HG02981 (cell line): Measurements from ENCODE around the gene ELMO3.

Experiments used
- ATAC-seq: cut with Tn5 transposase; IDR thresholded peaks from one replicate; pipeline ENCODE4 v1.9.1; 2021; ENCODE audit warnings: mild to moderate bottlenecking, moderate library complexity; ENCODE audit not compliant: unreplicated experiment

Gene ELMO3

DNA sequence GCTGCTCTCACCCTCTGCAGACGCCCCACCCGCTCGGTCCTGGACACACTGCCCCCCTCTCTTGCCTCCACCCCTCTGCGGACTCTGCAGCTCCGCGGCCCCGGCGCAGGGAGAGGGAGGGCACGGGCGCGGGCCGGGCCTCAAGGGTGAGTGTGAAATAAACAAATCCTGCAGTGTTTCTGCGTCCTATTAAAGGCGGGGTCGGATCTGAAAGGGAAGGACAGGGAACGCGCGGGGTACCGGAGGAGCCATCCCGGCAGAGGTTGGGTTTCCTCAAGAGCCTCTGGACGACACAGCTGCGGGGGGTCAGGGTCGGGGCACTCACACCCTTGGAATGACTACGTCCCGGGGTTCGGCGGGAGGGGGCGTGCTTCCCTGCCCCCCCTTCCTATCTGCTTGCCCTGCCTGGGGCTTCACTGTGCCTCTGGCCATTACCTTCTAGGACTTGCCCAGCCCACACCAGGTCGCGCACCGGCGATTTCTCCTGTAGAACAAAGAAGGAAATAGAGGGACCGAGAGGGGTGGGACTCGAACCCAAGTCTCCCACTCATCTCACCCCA is 34.9 kb upstream of the ELMO3 start:
- no peak for ATAC-seq

DNA sequence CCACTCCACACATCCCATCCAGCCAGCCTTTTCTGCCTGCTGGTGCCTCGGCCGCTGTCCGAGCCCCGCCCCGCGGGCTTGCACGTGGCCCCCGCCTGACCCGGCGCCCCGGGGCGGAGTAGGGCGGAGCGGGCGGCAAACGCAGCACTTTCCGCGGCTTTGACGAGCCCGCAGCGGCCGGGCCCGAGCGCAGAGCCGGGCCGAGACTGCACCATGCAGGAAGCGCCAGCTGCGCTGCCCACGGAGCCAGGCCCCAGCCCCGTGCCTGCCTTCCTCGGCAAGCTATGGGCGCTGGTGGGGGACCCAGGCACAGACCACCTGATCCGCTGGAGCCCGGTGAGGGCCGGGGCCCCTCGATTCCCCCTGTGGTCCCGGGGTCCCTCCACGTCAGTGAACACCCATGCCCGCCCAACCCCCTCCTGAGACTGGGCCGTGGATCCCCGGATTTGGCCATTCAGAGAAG is 34.3 kb upstream of the ELMO3 start, which contains the start of gene HSF4:
TSS of gene HSF4 (plus strand) at position 147 of the 463 bp plus-strand sequence. CDS start at position 214, 67 bp downstream.
- ATAC-seq: no peak

DNA sequence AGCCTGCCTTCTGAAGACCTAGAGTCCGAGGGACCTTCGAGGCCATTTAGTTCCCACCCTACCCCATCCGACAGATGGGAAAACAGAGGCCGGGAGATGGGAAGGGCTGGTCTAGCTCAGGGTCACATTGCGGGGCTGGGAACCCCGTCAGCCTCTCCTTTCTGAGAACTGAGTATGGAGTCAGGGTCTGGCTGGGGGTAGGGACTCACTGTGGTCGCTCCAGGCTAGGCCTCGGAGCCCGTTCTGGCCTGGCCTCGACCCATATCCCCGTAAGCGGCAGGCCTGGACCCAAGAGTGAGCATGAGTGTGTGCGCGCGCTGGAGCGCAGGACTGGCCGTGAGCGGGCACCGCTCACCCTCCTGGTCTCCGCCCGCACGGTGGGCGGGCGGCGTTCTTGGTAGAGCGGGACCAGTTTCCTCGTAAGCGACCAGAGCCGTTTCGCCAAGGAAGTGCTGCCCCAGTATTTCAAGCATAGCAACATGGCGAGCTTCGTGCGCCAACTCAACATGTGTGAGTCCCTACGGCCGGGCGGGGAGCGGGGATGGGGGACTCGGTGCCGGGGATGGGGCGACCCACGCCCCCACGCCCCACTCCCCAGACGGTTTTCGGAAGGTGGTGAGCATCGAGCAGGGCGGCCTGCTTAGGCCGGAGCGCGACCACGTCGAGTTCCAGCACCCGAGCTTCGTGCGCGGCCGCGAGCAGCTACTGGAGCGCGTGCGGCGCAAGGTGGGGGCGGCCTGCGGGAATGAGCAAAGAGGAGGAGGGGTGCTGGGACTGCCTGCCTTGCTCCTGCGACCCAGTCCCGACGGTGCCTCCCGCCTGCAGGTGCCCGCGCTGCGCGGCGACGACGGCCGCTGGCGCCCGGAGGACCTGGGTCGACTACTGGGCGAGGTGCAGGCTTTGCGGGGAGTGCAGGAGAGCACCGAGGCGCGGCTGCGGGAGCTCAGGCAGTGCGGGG is 33.5 kb upstream of the ELMO3 start:
- ATAC-seq: no peak

DNA sequence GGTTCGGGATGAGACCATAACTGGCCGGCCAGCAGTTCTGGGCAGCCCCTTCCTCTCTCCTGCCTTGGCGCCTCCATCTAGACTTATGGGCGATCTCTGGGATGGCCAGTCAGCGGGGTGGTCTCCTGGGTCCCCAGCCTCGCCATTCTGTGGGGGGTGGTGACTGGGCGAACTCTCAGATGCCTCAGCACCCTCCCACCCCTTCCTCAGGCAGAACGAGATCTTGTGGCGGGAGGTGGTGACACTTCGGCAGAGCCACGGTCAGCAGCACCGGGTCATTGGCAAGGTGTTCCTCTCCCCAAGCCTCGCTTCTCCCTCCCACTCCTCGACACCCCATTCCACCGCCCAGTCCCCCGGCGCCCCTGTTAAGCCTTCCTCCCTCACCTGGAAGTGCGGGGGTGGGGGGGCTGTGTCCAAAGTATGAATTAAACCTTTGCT is 32.8 kb upstream of the ELMO3 start:
- no peak for ATAC-seq

DNA sequence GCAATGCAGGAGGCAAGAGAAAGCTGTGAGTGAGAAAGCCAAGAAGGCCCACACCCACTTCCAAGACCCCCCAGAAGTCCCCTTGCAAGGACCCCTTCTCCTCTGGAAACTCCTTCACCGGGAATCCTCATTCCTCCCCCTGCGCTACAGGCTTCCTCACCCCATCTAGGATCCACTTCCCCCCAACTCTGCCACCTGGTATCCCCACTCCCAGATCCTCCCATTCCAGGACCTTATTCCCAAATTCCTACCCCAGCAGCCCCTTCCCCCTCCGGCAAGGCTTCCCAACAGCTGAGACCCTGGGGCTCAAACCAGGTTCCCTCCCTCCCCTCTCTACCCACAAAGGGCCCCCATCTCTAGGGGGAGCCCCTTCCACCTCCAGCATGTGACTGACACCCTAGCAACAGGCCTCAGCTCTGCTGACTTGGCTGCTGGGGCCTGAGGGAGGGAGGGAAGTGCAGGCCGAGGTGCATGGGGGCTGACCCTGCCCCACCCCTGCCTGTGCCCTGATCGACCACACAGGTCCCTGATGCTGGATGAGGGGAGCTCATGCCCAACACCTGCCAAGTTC is 32.2 kb upstream of the ELMO3 start:
- ATAC-seq: no peak

DNA sequence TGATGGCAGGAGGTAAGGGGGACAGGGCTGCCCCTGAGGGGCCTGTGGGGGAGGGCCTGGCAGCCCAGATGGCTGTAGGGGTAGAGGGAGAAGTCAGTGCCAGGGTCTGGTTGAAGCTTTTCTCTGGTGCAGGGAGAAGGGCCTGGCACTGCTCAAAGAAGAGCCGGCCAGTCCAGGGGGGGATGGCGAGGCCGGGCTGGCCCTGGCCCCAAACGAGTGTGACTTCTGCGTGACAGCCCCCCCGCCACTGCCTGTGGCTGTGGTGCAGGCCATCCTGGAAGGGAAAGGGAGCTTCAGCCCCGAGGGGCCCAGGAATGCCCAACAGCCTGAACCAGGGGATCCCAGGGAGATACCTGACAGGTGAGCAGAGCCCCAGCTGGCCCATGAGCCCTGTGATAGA is 31.3 kb upstream of the ELMO3 start:
- no peak for ATAC-seq

DNA sequence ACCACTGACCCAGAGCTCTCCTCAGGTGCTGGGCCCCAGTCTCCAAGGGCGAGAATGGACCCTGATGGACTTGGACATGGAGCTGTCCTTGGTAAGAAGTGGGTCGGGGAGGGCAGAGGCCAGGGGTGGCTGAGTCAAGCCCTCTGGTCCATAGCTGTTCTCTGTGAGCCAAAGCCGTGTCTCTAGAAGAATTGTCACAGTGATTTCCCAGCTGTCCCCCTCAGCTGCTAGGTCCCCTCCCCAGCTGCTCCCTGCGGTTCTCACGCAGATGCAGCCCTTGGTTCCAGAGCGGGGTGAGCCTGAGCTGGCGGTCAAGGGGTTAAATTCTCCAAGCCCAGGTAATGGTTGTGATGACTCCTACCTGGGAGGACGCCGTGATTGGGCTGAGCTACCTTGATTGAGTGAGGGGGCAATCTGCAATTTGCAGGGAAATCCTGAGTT is 29.9 kb upstream of the ELMO3 start:
- ATAC-seq: no peak

DNA sequence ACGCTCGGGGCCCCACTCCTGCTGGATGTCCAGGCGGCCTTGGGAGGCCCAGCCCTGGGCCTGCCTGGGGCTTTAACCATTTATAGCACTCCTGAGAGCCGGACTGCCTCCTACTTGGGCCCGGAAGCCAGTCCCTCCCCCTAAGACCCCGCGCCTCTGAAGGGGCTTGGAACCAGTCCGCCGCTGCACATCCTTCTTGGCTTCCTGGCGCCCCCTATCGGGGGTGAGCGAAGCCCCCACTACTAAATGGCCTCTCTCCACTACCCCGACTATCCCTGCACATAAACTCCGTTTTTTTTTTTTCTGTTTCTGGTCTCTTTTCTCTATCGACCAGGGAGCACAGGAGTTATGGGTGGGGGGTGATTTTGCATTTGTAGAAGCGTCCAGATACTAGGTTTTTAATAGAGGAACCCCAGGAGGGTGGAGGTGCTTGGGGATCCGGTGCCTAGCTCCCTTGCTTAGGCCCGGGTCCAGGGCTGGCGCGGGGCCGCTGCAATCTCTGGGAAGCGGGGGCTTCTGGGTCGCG is 29.2 kb upstream of the ELMO3 start:
- no peak for ATAC-seq

DNA sequence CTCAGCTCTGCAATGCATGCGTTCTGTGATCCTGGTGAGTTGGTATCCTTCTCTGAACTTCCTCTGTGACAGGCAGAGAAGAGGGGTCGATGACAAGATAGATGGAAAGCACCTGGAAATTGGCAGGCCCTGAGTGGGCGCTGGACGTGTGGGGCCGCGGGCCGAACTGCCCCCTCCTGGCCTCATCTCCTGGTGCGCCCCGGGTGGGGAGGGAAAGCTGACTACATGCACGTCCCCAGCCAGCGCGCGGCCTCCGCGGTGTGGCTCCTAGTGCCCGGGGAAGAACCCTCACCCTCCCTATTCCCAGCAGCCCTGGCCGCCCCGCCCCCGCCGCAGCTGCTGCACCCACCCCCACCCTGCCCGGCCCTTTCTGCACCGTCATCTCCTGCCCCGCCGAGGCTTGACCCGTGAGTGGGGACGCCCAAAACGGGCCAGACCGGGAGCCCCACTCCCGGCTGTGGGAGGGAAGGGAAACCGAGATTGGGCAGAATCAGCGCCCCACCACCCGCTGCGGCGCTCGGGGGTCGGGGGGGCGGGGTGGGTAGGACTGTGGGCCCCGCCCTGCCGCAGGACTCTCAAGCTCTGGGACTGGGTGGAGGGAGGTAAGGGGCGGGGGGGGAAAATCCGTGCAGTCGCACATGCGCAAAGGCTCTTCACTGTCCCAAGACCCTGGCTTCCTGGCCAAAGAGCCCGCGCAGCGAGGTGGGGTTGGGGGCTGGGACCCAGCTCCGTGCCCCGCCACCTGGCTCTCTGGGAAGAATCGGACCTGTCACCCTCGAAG is 28.6 kb upstream of the ELMO3 start, which contains the start of gene NOL3:
TSS of gene NOL3 (plus strand) at position 371 of the 781 bp plus-strand sequence.
- peak; percentile 37 for ATAC-seq

DNA sequence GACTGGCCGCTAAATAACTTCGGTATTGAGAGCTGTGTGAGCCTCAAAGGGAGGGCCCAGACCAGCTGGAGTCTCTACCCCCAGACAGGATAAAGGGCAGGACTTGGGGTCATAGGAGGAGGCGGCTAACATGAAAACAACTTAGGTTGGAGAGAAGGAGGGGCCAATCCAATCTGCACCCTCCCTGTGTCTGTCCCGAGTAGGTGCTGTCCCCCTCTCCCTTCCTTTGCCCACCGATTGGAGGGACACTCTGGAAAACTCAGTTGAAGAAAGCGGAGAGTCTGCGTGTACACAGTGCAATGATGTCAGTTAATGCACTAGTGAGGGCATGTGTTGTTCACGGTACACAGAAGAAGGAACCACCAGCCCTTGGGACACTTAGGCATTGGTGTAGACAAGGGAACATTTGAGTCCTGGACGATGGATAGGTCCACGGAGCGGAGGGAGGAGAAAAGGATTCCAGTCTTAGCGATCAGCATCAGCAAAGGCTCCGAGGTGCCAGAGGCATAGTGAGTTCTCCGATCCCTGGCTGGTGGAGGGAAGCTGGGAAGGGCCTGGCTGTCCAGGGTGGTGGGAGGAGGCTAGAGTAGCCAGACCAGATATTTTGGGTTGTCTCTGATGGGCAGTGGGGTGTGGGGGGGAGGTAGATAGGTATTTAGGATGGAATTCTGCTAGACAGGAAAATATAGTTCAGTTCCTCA is 27.8 kb upstream of the ELMO3 start:
- no peak for ATAC-seq

DNA sequence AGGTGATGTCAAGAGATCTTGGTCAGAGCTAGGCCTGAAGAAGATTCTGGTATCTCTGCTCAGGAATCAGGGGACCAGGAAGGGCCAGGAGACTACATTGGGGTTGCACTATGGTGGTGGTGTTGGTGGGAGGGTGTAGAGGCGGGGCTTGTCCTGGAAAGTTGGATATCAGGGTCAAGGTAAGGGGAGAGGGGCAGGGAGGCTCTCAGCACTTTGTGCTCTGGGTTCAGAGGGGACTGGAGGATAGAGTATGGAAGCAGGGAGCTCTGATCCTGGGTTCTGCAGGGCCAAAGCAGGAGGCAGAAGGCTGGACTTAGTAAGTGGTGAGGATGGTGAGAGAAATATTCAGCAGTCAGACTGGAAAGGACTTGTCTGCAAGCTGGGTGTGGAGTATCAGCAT is 25.6 kb upstream of the ELMO3 start:
- no peak for ATAC-seq

DNA sequence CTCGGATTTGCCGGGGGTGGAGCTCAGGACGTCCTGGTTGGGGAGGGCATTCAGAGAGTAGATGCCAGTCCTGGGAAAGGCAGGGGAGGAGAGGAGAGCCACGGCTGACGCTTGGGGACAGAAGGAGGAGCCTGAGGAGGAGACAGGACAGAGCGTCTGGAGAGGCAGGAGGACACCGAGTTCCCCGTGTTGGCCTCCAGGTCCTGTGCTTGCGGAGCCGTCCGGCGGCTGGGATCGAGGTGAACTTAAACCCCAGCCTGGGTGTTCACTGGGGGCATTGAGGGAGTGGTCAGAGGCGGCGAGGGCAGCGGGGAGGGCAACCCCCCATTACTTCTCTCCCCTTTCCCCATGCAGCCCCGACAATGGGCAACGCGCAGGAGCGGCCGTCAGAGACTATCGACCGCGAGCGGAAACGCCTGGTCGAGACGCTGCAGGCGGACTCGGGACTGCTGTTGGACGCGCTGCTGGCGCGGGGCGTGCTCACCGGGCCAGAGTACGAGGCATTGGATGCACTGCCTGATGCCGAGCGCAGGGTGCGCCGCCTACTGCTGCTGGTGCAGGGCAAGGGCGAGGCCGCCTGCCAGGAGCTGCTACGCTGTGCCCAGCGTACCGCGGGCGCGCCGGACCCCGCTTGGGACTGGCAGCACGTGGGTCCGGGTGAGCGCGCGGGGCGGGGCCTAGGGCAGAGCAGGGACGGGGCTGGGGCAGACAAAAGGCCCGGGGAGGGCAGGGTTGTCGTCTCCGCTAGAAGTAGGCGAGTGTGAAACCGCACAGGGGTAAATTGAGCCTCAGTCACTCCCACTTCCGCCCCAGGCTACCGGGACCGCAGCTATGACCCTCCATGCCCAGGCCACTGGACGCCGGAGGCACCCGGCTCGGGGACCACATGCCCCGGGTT is 24.9 kb upstream of the ELMO3 start:
- ATAC-seq: peak; percentile 39

DNA sequence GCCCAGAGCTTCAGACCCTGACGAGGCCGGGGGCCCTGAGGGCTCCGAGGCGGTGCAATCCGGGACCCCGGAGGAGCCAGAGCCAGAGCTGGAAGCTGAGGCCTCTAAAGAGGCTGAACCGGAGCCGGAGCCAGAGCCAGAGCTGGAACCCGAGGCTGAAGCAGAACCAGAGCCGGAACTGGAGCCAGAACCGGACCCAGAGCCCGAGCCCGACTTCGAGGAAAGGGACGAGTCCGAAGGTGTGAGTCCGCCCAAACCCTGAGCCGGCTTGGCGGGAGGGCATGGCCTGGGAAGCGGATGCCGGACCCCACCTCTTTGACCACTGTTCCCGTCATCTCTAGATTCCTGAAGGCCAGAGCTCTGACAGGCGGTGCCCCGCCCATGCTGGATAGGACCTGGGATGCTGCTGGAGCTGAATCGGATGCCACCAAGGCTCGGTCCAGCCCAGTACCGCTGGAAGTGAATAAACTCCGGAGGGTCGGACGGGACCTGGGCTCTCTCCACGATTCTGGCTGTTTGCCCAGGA is 24.2 kb upstream of the ELMO3 start:
- ATAC-seq: no peak

DNA sequence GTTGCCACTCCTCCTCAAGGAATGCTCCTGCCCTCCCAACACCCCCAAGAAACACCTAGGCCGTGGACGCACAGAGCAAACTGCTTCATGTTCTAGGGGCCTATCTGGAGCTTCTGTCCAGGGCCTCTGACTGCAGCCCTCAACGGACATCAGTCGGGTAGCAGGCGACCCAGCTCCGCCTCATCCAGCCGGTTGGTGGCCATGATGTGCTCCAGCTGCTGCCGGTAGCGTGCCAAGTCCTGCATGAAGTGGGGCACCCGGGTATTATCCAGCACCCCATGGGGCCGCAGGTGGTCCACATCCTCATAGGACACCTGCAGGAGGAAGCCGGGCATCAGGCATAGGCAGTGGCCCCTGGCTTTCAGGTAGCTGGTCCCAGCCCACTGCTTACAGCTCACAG is 22.3 kb upstream of the ELMO3 start:
- no peak for ATAC-seq

DNA sequence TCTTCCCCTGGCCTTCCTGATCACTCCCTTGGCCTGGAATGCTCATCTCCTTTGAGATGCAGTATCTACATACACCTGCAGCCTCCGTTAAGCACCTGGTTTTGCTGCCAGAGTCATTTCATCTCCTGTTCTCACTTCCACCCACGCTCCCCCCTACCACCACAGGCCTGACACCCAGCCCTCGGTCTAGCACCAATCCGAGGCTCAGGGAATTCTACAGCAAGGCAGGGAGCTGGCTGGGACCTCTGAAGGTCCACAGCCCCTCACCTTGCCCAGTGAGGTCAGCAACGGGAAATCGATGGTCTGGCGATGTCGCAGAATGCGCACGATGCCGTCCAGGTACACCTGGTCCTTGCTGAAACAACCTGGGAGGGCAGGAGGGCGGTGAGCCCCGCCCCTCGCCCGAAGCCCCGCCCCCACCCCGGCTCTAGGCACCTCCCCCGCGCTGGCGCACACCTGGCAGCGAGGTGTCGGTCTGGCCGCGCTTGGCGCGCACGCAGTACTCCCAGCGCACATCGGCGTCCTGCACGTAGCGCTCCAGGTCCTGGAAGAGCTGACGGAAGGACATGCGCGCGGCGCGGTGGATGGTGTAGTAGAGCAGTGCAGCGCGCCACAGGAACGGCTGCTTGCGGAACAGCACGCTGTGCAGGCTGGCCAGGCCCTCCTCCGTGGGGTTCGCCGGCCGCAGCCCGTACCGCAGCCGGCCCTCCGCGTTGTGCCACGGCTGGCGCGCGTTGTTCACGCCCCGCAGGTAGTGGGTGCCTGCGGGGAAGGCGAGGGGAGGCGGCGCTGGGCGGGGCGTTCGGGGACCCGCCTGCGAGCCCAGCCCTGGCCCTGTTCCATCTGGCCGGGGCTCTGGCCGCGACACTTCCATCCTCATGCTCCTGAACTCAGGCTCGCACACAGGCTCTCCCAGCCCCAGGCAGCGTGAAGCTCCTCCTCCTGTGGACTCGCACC is 20.9 kb upstream of the ELMO3 start:
- no peak for ATAC-seq

DNA sequence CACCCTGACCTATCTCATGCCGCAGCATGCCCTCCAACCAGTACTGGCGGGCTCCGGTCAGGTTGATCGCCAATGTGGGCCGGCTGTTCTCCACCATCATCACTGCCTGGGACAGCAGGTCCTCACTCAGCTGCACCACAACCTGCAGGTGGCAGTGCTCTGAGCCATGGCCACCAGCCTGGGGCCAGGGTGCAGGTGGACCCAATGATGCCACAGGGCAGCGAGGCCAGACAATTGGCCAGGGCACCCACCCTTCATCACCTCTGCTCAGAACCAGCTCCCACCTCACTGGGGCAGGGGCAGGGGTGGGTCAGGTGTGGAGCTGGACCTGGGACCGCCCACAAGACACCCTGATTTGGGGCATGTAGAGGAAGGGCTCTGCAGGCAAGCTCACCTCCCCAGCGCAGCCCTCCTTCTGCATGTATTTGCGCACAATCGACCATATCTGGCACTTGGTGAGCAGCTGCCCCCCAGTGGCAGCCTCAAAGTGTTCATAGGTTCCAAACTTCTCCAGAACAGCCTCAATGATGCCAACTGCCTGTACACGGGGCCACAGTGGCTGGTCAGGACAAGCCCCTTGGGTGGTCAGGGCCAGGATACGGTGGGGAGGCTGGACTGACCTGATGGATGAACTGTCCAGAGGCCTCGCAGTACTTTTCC is 19.4 kb upstream of the ELMO3 start:
- ATAC-seq: no peak

DNA sequence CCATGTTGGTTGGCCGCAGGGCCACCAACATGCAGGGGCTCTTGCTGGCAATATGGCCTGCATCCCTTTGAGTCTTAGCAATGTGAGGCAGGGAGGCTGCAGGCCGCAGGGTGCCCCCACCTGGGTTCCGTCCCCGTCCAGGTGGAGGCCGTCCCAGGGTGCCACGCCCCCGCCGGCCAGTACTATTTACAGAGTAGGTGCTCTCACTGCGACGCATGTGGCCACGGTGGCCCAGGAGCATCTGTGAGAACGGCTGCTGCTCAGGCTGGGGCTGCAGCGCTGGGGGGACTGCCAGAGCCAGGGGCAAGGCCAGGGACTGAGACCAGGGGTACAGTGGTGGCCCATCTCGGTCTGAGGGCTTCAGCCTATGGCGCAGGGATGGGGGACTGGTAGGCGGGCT is 18.8 kb upstream of the ELMO3 start:
- no peak for ATAC-seq
